Neuronal stem cell (in vitro differentiated cells): ENCODE results near the gene SERPINB5.

Experiments
- DNase-seq: peaks from one replicate; pipeline ENCODE4 v3.0.0-alpha.2; 2013; ENCODE audit warnings: low spot score
- H2AFZ ChIP-seq: one replicate; pipeline ENCODE4 v1.6.1; 2013; ENCODE audit warnings: mild to moderate bottlenecking, low read length, inconsistent platforms
- H2AK5ac ChIP-seq: 2 replicates; pipeline ENCODE4 v1.6.1; 2013; ENCODE audit warnings: low read depth, mild to moderate bottlenecking, inconsistent platforms, low read length, moderate library complexity, mixed read lengths
- H2BK120ac ChIP-seq: 2 replicates; pipeline ENCODE4 v1.6.1; 2013; ENCODE audit warnings: low read depth, mild to moderate bottlenecking, inconsistent platforms, low read length, moderate library complexity, mixed read lengths
- H2BK12ac ChIP-seq: one replicate; pipeline ENCODE4 v1.6.1; 2013; ENCODE audit warnings: low read length, inconsistent platforms
- H2BK15ac ChIP-seq: 2 replicates; pipeline ENCODE4 v1.6.1; 2013; ENCODE audit warnings: mild to moderate bottlenecking, low read length, inconsistent platforms, mixed read lengths
- H2BK5ac ChIP-seq: one replicate; pipeline ENCODE4 v1.6.1; 2013; ENCODE audit warnings: inconsistent platforms, mild to moderate bottlenecking, low read length, moderate library complexity
- H3K14ac ChIP-seq: one replicate; pipeline ENCODE4 v1.6.1; 2013; ENCODE audit warnings: low read length, inconsistent platforms
- H3K18ac ChIP-seq: 2 replicates; pipeline ENCODE4 v1.6.1; 2013; ENCODE audit warnings: low read length, inconsistent platforms
- H3K23ac ChIP-seq: 2 replicates; pipeline ENCODE4 v1.6.1; 2013; ENCODE audit warnings: low read depth, mild to moderate bottlenecking, mixed read lengths, low read length, inconsistent platforms; ENCODE audit not compliant: poor library complexity
- H3K27ac ChIP-seq: replicated peaks from 3 replicates; pipeline ENCODE4 v1.5.1; 2013; ENCODE audit warnings: low read length, inconsistent platforms
- H3K27me3 ChIP-seq, 3 experiments: 2 replicates each; pipeline ENCODE4 v1.6.1; 2013; ENCODE audit warnings: low read length in 3 of 3, mild to moderate bottlenecking in 2 of 3, inconsistent platforms in 1 of 3, low read depth in 1 of 3, mixed read lengths in 1 of 3, moderate library complexity in 1 of 3; ENCODE audit not compliant: control insufficient read depth in 3 of 3, insufficient read depth in 3 of 3
- H3K36me3 ChIP-seq, 2 donors: replicated peaks in 1 of 2; 2 replicates each; pipeline ENCODE4 v1.6.1; 2013; ENCODE audit warnings: low read length in 2 of 2; ENCODE audit not compliant: control insufficient read depth in 2 of 2, insufficient read depth in 2 of 2
- H3K4ac ChIP-seq: 2 replicates; pipeline ENCODE4 v1.6.1; 2013; ENCODE audit warnings: inconsistent platforms, mild to moderate bottlenecking, low read length, moderate library complexity
- H3K4me1 ChIP-seq, 2 donors: 1 replicate in 1 of 2; 2 replicates in 1 of 2; pipeline ENCODE4 v1.6.1; 2013; ENCODE audit warnings: low read length in 2 of 2, low read depth in 1 of 2; ENCODE audit not compliant: control insufficient read depth in 2 of 2, insufficient read depth in 1 of 2
- H3K4me2 ChIP-seq: one replicate; pipeline ENCODE4 v1.6.1; 2013; ENCODE audit warnings: mild to moderate bottlenecking, low read length, inconsistent platforms; ENCODE audit not compliant: insufficient read depth, poor library complexity, severe bottlenecking
- H3K4me3 ChIP-seq, 2 donors: 2 replicates each; pipeline ENCODE4 v1.5.1; 2013; ENCODE audit warnings: low read length in 2 of 2, mild to moderate bottlenecking in 2 of 2, inconsistent platforms in 1 of 2, moderate library complexity in 1 of 2
- H3K79me1 ChIP-seq: one replicate; pipeline ENCODE4 v1.6.1; 2013; ENCODE audit warnings: low read depth, mild to moderate bottlenecking, inconsistent platforms, low read length, moderate library complexity
- H3K9ac ChIP-seq: one replicate; pipeline ENCODE4 v1.6.1; 2013; ENCODE audit warnings: mild to moderate bottlenecking, low read depth, low read length, inconsistent platforms; ENCODE audit not compliant: poor library complexity
- H3K9me3 ChIP-seq, 2 donors: replicated peaks in 1 of 2; 2 replicates each; pipeline versions ENCODE3 to v1.6.1; 2013; ENCODE audit warnings: low read length in 2 of 2, mild to moderate bottlenecking in 2 of 2, inconsistent platforms in 1 of 2, low read depth in 1 of 2, mixed read lengths in 1 of 2, moderate library complexity in 1 of 2; ENCODE audit not compliant: control insufficient read depth in 2 of 2, insufficient read depth in 1 of 2
- H4K8ac ChIP-seq: one replicate; pipeline ENCODE4 v1.6.1; 2013; ENCODE audit warnings: low read depth, mild to moderate bottlenecking, inconsistent platforms, low read length, moderate library complexity
- H4K91ac ChIP-seq: one replicate; pipeline ENCODE4 v1.6.1; 2013; ENCODE audit warnings: low read length, low read depth, mild to moderate bottlenecking, inconsistent platforms; ENCODE audit not compliant: poor library complexity
- WGBS, 2 donors: extraction: QIAGEN DNeasy Blood & Tissue Kit; methylation state at CpG; one replicate each; pipeline ENCODE4 v1.1.7; 2013; ENCODE audit warnings: missing lambda C conversion rate in 2 of 2, mixed read lengths in 1 of 2; ENCODE audit not compliant: insufficient read length in 2 of 2, insufficient replicate concordance in 1 of 2; ENCODE audit errors: extremely low coverage in 2 of 2; 5-methylcytosine and 5-hydroxymethylcytosine counted together

SERPINB5 gene

GRCh38 chr18:63470751-63471150 lies 6.0 kb upstream of the SERPINB5 start:
- Histone ChIP-seq H3K4me1 (no peaks in the 10 kb centered on the region), H4K8ac (no peak overlapping the region), H2BK120ac (no peak overlapping the region), H2AFZ (peak overlapping the region; percentile 1), H3K23ac (no peak overlapping the region), H3K79me1 (no peaks in the 10 kb centered on the region), H2AK5ac (no peak overlapping the region), H2BK5ac (no peak overlapping the region), H3K14ac (no peak overlapping the region), H2BK12ac (no peak overlapping the region), H3K27me3 (no peaks in the 10 kb centered on the region), H3K4ac (no peak overlapping the region), H3K36me3 (no peaks in the 10 kb centered on the region), H2BK15ac (no peak overlapping the region), H3K4me2 (no peak overlapping the region), H3K9ac (no peak overlapping the region), H3K9me3 (no peaks in the 10 kb centered on the region), H3K18ac (no peak overlapping the region), H3K4me3 (no peak overlapping the region), H3K27ac (no peak overlapping the region), H4K91ac (no peak overlapping the region)
- no CpG with 5 or more reads among the region's 12 CpGs for WGBS, 2 donors
- no peak for DNase-seq

GRCh38 chr18:63472380-63472779 lies 4.4 kb upstream of the SERPINB5 start:
- H2BK15ac ChIP-seq = no peak overlapping the region
- H2AFZ ChIP-seq = no peak overlapping the region
- no peak overlapping the region for H2BK5ac ChIP-seq
- H3K23ac ChIP-seq = no peak overlapping the region
- H3K36me3 ChIP-seq = no peaks in the 10 kb centered on the region
- H2BK120ac ChIP-seq = no peak overlapping the region
- H2BK12ac ChIP-seq = no peak overlapping the region
- no peak overlapping the region for H2AK5ac ChIP-seq
- H4K8ac ChIP-seq = no peak overlapping the region
- WGBS, 2 donors = no CpG with 5 or more reads among the region's 5 CpGs
- no peak for DNase-seq
- H3K27ac ChIP-seq = no peak overlapping the region
- no peak overlapping the region for H3K14ac ChIP-seq
- no peak overlapping the region for H3K9ac ChIP-seq
- H3K4ac ChIP-seq = no peak overlapping the region
- no peak overlapping the region for H3K4me3 ChIP-seq
- no peaks in the 10 kb centered on the region for H3K79me1 ChIP-seq
- no peak overlapping the region for H4K91ac ChIP-seq
- H3K9me3 ChIP-seq = no peaks in the 10 kb centered on the region
- H3K4me1 ChIP-seq = no peaks in the 10 kb centered on the region
- H3K4me2 ChIP-seq = no peak overlapping the region
- no peaks in the 10 kb centered on the region for H3K27me3 ChIP-seq
- no peak overlapping the region for H3K18ac ChIP-seq

- Histone ChIP-seq H2AK5ac (no peak overlapping the region), H3K4me2 (no peak overlapping the region), H2BK120ac (no peak overlapping the region), H4K91ac (no peak overlapping the region), H3K4me3 (no peak overlapping the region), H3K79me1 (no peaks in the 10 kb centered on the region), H3K18ac (no peak overlapping the region), H2BK15ac (no peak overlapping the region), H3K9ac (no peak overlapping the region), H3K36me3 (no peaks in the 10 kb centered on the region), H4K8ac (no peak overlapping the region), H3K9me3 (no peaks in the 10 kb centered on the region), H3K23ac (no peak overlapping the region), H3K27me3 (peaks cover 0 to 5% (median 0%) of the 10 kb centered on the region in 3 experiments), H3K27ac (no peak overlapping the region), H3K14ac (no peak overlapping the region), H2AFZ (no peak overlapping the region), H3K4ac (no peak overlapping the region), H3K4me1 (no peaks in the 10 kb centered on the region), H2BK12ac (no peak overlapping the region), H2BK5ac (no peak overlapping the region)
- no CpG with 5 or more reads among the region's 7 CpGs for WGBS, 2 donors
- DNase-seq = no peak
These were observed 442 bp downstream of the SERPINB5 start for GRCh38 chr18:63477200-63477599.

GRCh38 chr18:63477968-63478367 lies 1.2 kb downstream of the SERPINB5 start:
- no peak overlapping the region for H3K9ac ChIP-seq
- no peaks in the 10 kb centered on the region for H3K79me1 ChIP-seq
- H3K27ac ChIP-seq = no peak overlapping the region
- no peak overlapping the region for H2BK120ac ChIP-seq
- H4K8ac ChIP-seq = no peak overlapping the region
- no peak overlapping the region for H2AFZ ChIP-seq
- H3K36me3 ChIP-seq = no peaks in the 10 kb centered on the region
- H2AK5ac ChIP-seq = no peak overlapping the region
- no peak overlapping the region for H2BK12ac ChIP-seq
- WGBS, 2 donors = no CpG with 5 or more reads among the region's 6 CpGs
- H3K14ac ChIP-seq = no peak overlapping the region
- H3K18ac ChIP-seq = no peak overlapping the region
- no peak overlapping the region for H3K4ac ChIP-seq
- H3K9me3 ChIP-seq = no peaks in the 10 kb centered on the region
- H2BK5ac ChIP-seq = no peak overlapping the region
- no peak overlapping the region for H3K4me2 ChIP-seq
- H4K91ac ChIP-seq = no peak overlapping the region
- no peak overlapping the region for H3K4me3 ChIP-seq
- DNase-seq = no peak
- no peak overlapping the region for H3K23ac ChIP-seq
- H3K27me3 ChIP-seq = peaks cover 0 to 5% (median 0%) of the 10 kb centered on the region in 3 experiments
- no peak overlapping the region for H2BK15ac ChIP-seq
- H3K4me1 ChIP-seq = no peaks in the 10 kb centered on the region
